ENCODE data around the gene KAZALD1.

GRCh38 chr10:101016814-101017213 lies 45.0 kb upstream of the KAZALD1 start:
- TF ChIP-seq, protein P1, sequence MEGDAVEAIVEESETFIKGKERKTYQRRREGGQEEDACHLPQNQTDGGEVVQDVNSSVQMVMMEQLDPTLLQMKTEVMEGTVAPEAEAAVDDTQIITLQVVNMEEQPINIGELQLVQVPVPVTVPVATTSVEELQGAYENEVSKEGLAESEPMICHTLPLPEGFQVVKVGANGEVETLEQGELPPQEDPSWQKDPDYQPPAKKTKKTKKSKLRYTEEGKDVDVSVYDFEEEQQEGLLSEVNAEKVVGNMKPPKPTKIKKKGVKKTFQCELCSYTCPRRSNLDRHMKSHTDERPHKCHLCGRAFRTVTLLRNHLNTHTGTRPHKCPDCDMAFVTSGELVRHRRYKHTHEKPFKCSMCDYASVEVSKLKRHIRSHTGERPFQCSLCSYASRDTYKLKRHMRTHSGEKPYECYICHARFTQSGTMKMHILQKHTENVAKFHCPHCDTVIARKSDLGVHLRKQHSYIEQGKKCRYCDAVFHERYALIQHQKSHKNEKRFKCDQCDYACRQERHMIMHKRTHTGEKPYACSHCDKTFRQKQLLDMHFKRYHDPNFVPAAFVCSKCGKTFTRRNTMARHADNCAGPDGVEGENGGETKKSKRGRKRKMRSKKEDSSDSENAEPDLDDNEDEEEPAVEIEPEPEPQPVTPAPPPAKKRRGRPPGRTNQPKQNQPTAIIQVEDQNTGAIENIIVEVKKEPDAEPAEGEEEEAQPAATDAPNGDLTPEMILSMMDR (IDR thresholded peaks at IDR 0.05), result no peak
- TF ChIP-seq POLR2A (IDR thresholded peaks at IDR 0.05), result no peak
